Measurements from ENCODE around the gene MACROD2. TPM values are rescaled to one million over a fixed set of nuclear protein-coding genes. Genes with fewer than 3 reads are reported as not detected.

MACROD2 gene
- total RNA-seq, 4 donors from 2014 or later, result 1.8 to 4.8 (median 2.9) TPM

- H3K4me3 ChIP-seq, result no peak overlapping the region
- WGBS, 2 donors, result 68 to 73% methylated on average over 3 of the region's 3 CpGs
- TF ChIP-seq POLR2A (IDR thresholded peaks at IDR 0.05), result no peak
- TF ChIP-seq CTCF (IDR thresholded peaks at IDR 0.05), result no peak
- no peaks in the 10 kb centered on the region for H3K36me3 ChIP-seq
- H3K4me1 ChIP-seq, result no peaks in the 10 kb centered on the region
- H3K27me3 ChIP-seq, result no peaks in the 10 kb centered on the region
- H3K9me3 ChIP-seq, result no peaks in the 10 kb centered on the region
- intact Hi-C loops (cut with DNase I), result no loop called here
- no peak for DNase-seq
- H3K27ac ChIP-seq, result no peak overlapping the region
Observed at GRCh38 chr20:15918631-15919030, 1923.3 kb downstream of the MACROD2 start.

- no peak for DNase-seq
- Histone ChIP-seq H3K4me3 (no peak overlapping the region), H3K4me1 (no peaks in the 10 kb centered on the region), H3K36me3 (no peaks in the 10 kb centered on the region), H3K27ac (no peak overlapping the region), H3K27me3 (no peaks in the 10 kb centered on the region), H3K9me3 (no peaks in the 10 kb centered on the region)
- TF ChIP-seq POLR2A (IDR thresholded peaks at IDR 0.05) (no peak), CTCF (IDR thresholded peaks at IDR 0.05) (no peak)
- intact Hi-C loops (cut with DNase I), result no loop called here
- 73 to 77% methylated on average over 3 to 4 of the region's 4 CpGs for WGBS, 2 donors
Observed at GRCh38 chr20:15919118-15919517, 1923.8 kb downstream of the MACROD2 start.

- Histone ChIP-seq H3K9me3 (no peaks in the 10 kb centered on the region), H3K27ac (no peak overlapping the region), H3K4me3 (no peak overlapping the region), H3K27me3 (no peaks in the 10 kb centered on the region), H3K36me3 (no peaks in the 10 kb centered on the region), H3K4me1 (no peaks in the 10 kb centered on the region)
- no peak for DNase-seq
- WGBS, 2 donors, result 74 to 94% methylated on average over 3 to 4 of the region's 4 CpGs
- TF ChIP-seq POLR2A (IDR thresholded peaks at IDR 0.05) (no peak), CTCF (IDR thresholded peaks at IDR 0.05) (no peak)
- intact Hi-C loops (cut with DNase I), result no loop called here
Observed at GRCh38 chr20:15921930-15922329, 1926.6 kb downstream of the MACROD2 start.

- Histone ChIP-seq H3K4me1 (no peaks in the 10 kb centered on the region), H3K9me3 (no peaks in the 10 kb centered on the region), H3K27me3 (no peaks in the 10 kb centered on the region), H3K4me3 (no peak overlapping the region), H3K36me3 (no peaks in the 10 kb centered on the region), H3K27ac (no peak overlapping the region)
- no peak for DNase-seq
- WGBS, 2 donors, result 60 to 100% methylated on average over 1 of the region's 1 CpG
- TF ChIP-seq POLR2A (IDR thresholded peaks at IDR 0.05) (no peak), CTCF (IDR thresholded peaks at IDR 0.05) (no peak)
- intact Hi-C loops (cut with DNase I), result no loop called here
Observed at GRCh38 chr20:15922556-15922955, 1927.2 kb downstream of the MACROD2 start.

GRCh38 chr20:15923030-15923776 lies 1927.9 kb downstream of the MACROD2 start:
- TF ChIP-seq CTCF (IDR thresholded peaks at IDR 0.05) (no peak), POLR2A (IDR thresholded peaks at IDR 0.05) (no peak)
- H3K4me1 ChIP-seq, result no peaks in the 10 kb centered on the region
- DNase-seq, result no peak
- whole genome bisulfite sequencing, 2 donors, result 81 to 85% methylated on average over 8 of the region's 8 CpGs
- H3K27me3 ChIP-seq, result no peaks in the 10 kb centered on the region
- intact Hi-C loops (cut with DNase I), result no loop called here
- H3K4me3 ChIP-seq, result no peak overlapping the region
- H3K9me3 ChIP-seq, result no peaks in the 10 kb centered on the region
- no peaks in the 10 kb centered on the region for H3K36me3 ChIP-seq
- H3K27ac ChIP-seq, result no peak overlapping the region
